Loucy (cell line): Measurements from ENCODE around the gene STIP1.

Experiments used
- H2AFZ ChIP-seq: fragments of 200-600 bp; sonication (generic); 2 replicates; pipeline ENCODE4 v1.6.0; 2016; ENCODE audit warnings: antibody characterized with exemption, mild to moderate bottlenecking, low read length, moderate library complexity
- H3F3A ChIP-seq: fragments of 200-600 bp; 2 replicates; pipeline ENCODE4 v1.6.0; 2016; ENCODE audit warnings: antibody characterized with exemption, low read depth, mild to moderate bottlenecking
- H3K27me3 ChIP-seq: fragments of 200-600 bp; sonication (generic); 2 replicates; pipeline ENCODE4 v1.6.1; 2014; ENCODE audit warnings: low read length, mild to moderate bottlenecking; ENCODE audit not compliant: insufficient read depth, poor library complexity, severe bottlenecking
- H3K36me3 ChIP-seq: fragments of 200-600 bp; sonication (generic); 2 replicates; pipeline ENCODE4 v1.6.1; 2016; ENCODE audit warnings: low read length; ENCODE audit not compliant: insufficient read depth
- H3K4me1 ChIP-seq: fragments of 200-600 bp; sonication (generic); 2 replicates; pipeline ENCODE4 v1.5.1; 2014; ENCODE audit warnings: low read length, mild to moderate bottlenecking; ENCODE audit not compliant: insufficient read depth, poor library complexity, severe bottlenecking
- H3K4me2 ChIP-seq: fragments of 200-600 bp; sonication (generic); 2 replicates; pipeline ENCODE4 v1.6.0; 2014; ENCODE audit warnings: antibody characterized with exemption, low read length, low read depth, mild to moderate bottlenecking; ENCODE audit not compliant: poor library complexity, severe bottlenecking
- H3K4me3 ChIP-seq: fragments of 200-600 bp; sonication (generic); 2 replicates; pipeline ENCODE4 v1.5.1; 2014; ENCODE audit warnings: low read length, mild to moderate bottlenecking, mixed read lengths; ENCODE audit not compliant: poor library complexity, severe bottlenecking
- H3K79me2 ChIP-seq: fragments of 200-600 bp; sonication (generic); 2 replicates; pipeline ENCODE4 v1.6.1; 2014; ENCODE audit warnings: low read length; ENCODE audit not compliant: insufficient read depth
- H3K9ac ChIP-seq: fragments of 200-600 bp; sonication (generic); 2 replicates; pipeline ENCODE4 v1.6.0; 2014; ENCODE audit warnings: mild to moderate bottlenecking, low read depth, low read length, moderate library complexity; ENCODE audit not compliant: poor library complexity, severe bottlenecking
- H3K9me2 ChIP-seq: fragments of 200-600 bp; sonication (generic); replicated peaks from 2 replicates; pipeline ENCODE4 v1.6.1; 2016; ENCODE audit warnings: low read depth, low read length, mixed read lengths
- H3K9me3 ChIP-seq: fragments of 200-600 bp; sonication (generic); 2 replicates; pipeline ENCODE4 v1.6.1; 2014; ENCODE audit warnings: mild to moderate bottlenecking, antibody characterized with exemption, low read length, low read depth; ENCODE audit not compliant: insufficient read depth
- H4K20me1 ChIP-seq: fragments of 200-600 bp; sonication (generic); 2 replicates; pipeline ENCODE4 v1.6.0; 2014; ENCODE audit warnings: antibody characterized with exemption, low read length, mild to moderate bottlenecking; ENCODE audit not compliant: insufficient read depth, poor library complexity, severe bottlenecking
- EZH2phosphoT487 ChIP-seq: fragments of 200-600 bp; IDR thresholded peaks from 2 replicates; pipeline ENCODE4 v1.6.1; 2018; ENCODE audit warnings: antibody characterized with exemption, mild to moderate bottlenecking, moderate library complexity, borderline replicate concordance
- TF ChIP-seq, protein P1 (sequence below): fragments of 200-600 bp; sonication (generic); conservative IDR thresholded peaks from 2 replicates; pipeline ENCODE4 v1.5.1; 2014; ENCODE audit warnings: mild to moderate bottlenecking, antibody characterized with exemption, low read length

STIP1 gene

DNA sequence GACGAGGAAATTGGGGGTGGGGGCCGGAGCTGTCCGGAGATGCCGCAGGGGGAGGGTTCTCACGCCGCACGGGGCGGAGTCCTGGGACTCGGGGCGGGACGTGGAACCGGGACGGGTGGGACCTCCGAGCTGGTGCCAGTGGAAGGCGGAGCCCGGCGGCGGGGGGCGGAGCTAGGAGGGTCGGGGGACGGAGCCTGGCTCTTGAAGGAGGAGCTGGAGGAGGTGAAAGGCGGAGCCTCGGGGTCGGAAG, 55.2 kb downstream of the STIP1 start:
- TF ChIP-seq, protein P1, sequence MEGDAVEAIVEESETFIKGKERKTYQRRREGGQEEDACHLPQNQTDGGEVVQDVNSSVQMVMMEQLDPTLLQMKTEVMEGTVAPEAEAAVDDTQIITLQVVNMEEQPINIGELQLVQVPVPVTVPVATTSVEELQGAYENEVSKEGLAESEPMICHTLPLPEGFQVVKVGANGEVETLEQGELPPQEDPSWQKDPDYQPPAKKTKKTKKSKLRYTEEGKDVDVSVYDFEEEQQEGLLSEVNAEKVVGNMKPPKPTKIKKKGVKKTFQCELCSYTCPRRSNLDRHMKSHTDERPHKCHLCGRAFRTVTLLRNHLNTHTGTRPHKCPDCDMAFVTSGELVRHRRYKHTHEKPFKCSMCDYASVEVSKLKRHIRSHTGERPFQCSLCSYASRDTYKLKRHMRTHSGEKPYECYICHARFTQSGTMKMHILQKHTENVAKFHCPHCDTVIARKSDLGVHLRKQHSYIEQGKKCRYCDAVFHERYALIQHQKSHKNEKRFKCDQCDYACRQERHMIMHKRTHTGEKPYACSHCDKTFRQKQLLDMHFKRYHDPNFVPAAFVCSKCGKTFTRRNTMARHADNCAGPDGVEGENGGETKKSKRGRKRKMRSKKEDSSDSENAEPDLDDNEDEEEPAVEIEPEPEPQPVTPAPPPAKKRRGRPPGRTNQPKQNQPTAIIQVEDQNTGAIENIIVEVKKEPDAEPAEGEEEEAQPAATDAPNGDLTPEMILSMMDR, result no peak
- TF ChIP-seq EZH2phosphoT487, result no peak
- Histone ChIP-seq H3K4me2 (peak overlapping the region; percentile 92), H3K9me3 (no peaks in the 10 kb centered on the region), H3F3A (peaks cover 5% of the 10 kb centered on the region; the same call in 1 of the 2 replicates), H3K36me3 (peaks cover 11% of the 10 kb centered on the region; the same call in 1 of the 2 replicates), H2AFZ (peak overlapping the region; percentile 56), H4K20me1 (peaks cover 31% of the 10 kb centered on the region), H3K27me3 (no peaks in the 10 kb centered on the region), H3K9ac (peak overlapping the region; percentile 86), H3K4me3 (peak overlapping the region; percentile 92), H3K4me1 (peaks cover 33% of the 10 kb centered on the region), H3K9me2 (no peaks in the 10 kb centered on the region), H3K79me2 (peaks cover 46% of the 10 kb centered on the region)

DNA sequence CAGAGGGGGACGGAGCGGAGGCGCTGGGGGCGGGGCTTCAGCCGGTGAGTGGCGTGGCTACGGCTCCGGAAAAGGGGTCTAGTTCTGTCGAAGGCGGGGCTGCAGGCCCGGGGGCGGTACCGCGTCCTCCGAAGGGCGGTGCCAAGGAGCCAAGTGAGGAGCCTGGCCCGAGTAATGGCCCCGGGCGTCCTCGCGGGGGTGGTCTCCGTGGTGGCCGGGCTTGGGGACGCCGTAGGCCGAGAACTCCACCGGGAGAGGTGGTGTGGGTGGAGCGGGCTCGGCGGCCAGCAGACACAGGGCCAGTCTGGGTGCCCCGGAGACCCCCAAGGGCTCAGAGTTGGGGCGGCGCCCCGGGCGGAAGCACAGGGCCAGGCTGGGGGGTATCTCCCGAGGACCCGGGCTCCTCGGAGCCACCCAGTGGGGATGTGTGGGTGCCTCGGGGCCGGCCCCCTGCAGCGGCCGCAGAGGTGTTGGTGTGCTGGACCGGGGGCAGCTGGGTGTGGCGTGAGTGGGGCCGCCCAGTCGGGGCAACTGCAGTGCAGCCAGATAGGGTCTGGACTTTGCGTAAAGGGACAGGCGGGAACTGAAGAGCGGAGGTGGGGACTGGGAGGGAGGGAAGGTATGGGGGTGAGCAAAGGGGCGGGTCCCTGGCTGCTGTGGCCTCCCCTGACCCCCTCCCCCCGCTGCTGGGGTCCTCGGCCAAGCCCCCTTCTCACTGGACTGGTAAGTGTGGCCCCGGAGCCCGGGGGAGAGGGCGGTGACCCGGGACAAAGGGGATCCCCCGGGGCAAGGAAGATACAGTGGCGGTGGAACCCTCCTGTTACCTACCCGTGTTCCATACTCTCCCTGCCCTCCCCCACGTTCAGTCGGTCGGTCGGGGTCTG, 55.8 kb downstream of the STIP1 start:
- Histone ChIP-seq H3K9ac (peak overlapping the region; percentile 86), H3K79me2 (peaks cover 48% of the 10 kb centered on the region), H3K4me1 (peaks cover 33% of the 10 kb centered on the region), H3K4me2 (peak overlapping the region; percentile 91), H3K9me2 (no peaks in the 10 kb centered on the region), H4K20me1 (peaks cover 31% of the 10 kb centered on the region), H3K9me3 (no peaks in the 10 kb centered on the region), H3K27me3 (no peaks in the 10 kb centered on the region), H3K36me3 (peaks cover 11% of the 10 kb centered on the region; the same call in 1 of the 2 replicates), H3F3A (peaks cover 5% of the 10 kb centered on the region; the same call in 1 of the 2 replicates), H2AFZ (peak overlapping the region; percentile 41; the same call in 1 of the 2 replicates), H3K4me3 (peak overlapping the region; percentile 92)
- TF ChIP-seq EZH2phosphoT487, result no peak
- TF ChIP-seq, protein P1, result no peak

DNA sequence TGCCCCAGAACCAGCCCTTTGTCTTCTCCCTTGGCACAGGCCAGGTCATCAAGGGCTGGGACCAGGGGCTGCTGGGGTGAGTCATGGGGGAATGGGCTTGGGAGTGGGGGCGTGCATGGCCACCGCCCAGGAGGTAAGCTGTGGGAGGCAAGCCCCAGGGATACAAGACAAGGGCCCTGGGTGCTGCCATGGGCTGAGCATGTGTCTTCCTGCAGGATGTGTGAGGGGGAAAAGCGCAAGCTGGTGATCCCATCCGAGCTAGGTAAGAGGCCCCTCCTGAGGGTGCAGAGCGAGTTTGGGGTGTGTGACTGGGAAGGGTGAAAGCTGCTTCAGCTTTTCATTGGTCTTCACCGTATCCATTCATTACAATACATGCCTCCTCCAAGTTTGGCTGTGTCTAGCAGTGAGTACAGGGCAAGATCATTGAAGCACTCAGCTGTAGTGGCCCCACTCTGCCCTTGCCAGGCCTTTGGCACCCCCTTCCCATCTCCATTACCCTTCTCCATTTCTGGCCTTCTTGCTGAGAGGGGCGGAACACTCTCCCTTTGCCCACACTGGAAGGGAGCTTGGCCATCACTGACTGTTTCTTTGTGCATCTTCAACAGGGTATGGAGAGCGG, 57.4 kb downstream of the STIP1 start:
- peaks cover 31% of the 10 kb centered on the region for H4K20me1 ChIP-seq
- no peak overlapping the region for H2AFZ ChIP-seq
- H3K27me3 ChIP-seq, result no peaks in the 10 kb centered on the region
- H3K36me3 ChIP-seq, result peaks cover 11% of the 10 kb centered on the region; the same call in 1 of the 2 replicates
- peaks cover 37% of the 10 kb centered on the region for H3K4me1 ChIP-seq
- peaks cover 8% of the 10 kb centered on the region; the same call in 1 of the 2 replicates for H3F3A ChIP-seq
- H3K4me2 ChIP-seq, result peak overlapping the region; percentile 84
- H3K9ac ChIP-seq, result peak overlapping the region; percentile 29
- H3K4me3 ChIP-seq, result no peak overlapping the region
- peaks cover 48% of the 10 kb centered on the region for H3K79me2 ChIP-seq
- TF ChIP-seq, protein P1, result no peak
- no peak for TF ChIP-seq EZH2phosphoT487
- H3K9me2 ChIP-seq, result no peaks in the 10 kb centered on the region
- no peaks in the 10 kb centered on the region for H3K9me3 ChIP-seq
